Kidney (tissue), 14 donors: Measurements from ENCODE around the gene KIF6. TPM values are rescaled to one million over a fixed set of nuclear protein-coding genes. Genes with fewer than 3 reads are reported as not detected.

Experiments used
- DNase-seq, 5 donors: peaks; one replicate each; pipeline ENCODE4 v3.0.0-alpha.2; 2013 to 2020
- FAIRE-seq: peaks from 2 replicates; lab custom pipeline; 2012; peaks lifted over from hg19 to GRCh38; lab: Jason Lieb, UNC
- H3K27ac ChIP-seq, 2 donors: one replicate each; pipeline ENCODE4 v1.7.0; 2013; ENCODE audit warnings: low read depth in 2 of 2, low read length in 2 of 2, inconsistent platforms in 1 of 2
- H3K27me3 ChIP-seq: one replicate; pipeline ENCODE4 v1.7.1; 2013; ENCODE audit warnings: low read length, inconsistent platforms; ENCODE audit not compliant: control insufficient read depth, insufficient read depth
- H3K36me3 ChIP-seq, 3 donors: one replicate each; pipeline versions ENCODE4 v1.7.0 to v1.7.1; 2013; ENCODE audit warnings: low read length in 3 of 3, control low read depth in 1 of 3, inconsistent platforms in 1 of 3; ENCODE audit not compliant: insufficient read depth in 3 of 3, control insufficient read depth in 2 of 3
- H3K4me1 ChIP-seq, 3 donors: one replicate each; pipeline versions ENCODE4 v1.7.0 to v1.7.1; 2013; ENCODE audit warnings: low read length in 3 of 3, inconsistent platforms in 1 of 3, low read depth in 1 of 3; ENCODE audit not compliant: control insufficient read depth in 2 of 3, insufficient read depth in 2 of 3
- H3K4me3 ChIP-seq, 3 donors: one replicate each; pipeline versions ENCODE4 v1.7.0 to v1.8.1; 2013; ENCODE audit warnings: low read length in 3 of 3, control low read depth in 1 of 3, inconsistent platforms in 1 of 3
- H3K9ac ChIP-seq, 3 donors: one replicate each; pipeline versions ENCODE4 v1.7.0 to v1.7.1; 2013; ENCODE audit warnings: low read length in 3 of 3, control low read depth in 1 of 3, inconsistent platforms in 1 of 3
- H3K9me3 ChIP-seq, 3 donors: one replicate each; pipeline versions ENCODE4 v1.7.0 to v1.7.1; 2013; ENCODE audit warnings: low read length in 3 of 3, control low read depth in 1 of 3, inconsistent platforms in 1 of 3; ENCODE audit not compliant: control insufficient read depth in 2 of 3, insufficient read depth in 1 of 3
- intact Hi-C: fragments of 100-400 bp; cut with DNase I; formaldehyde crosslinking; loops from one replicate; pipeline ENCODE4 v1.11.1; 2022
- polyA plus RNA-seq: library from polyadenylated mRNA; stranded (reverse); fragments of 350-450 nt; fragmentation: Illumina TruSeq; extraction: RNeasy Lipid Tissue Mini Kit (QIAGEN cat#74804); gene quantifications from one replicate; pipeline ENCODE4 v1.2.3, GENCODE V29; 2014; ENCODE audit warnings: low read depth, low replicate concordance; ENCODE audit not compliant: insufficient read depth
- total RNA-seq: library from RNA; stranded (reverse); fragmentation: NEBNext Ultra II Directional; extraction: Animal tissue kit (Norgen Biotek cat#: 25700); gene quantifications from one replicate; pipeline ENCODE4 v1.2.1, GENCODE V29; 2021
- TF ChIP-seq, protein P1 (sequence below): IDR thresholded peaks from 3 replicates; pipeline ENCODE4 v1.5.1; 2012; ENCODE audit warnings: mild to moderate bottlenecking, moderate library complexity, borderline replicate concordance; ENCODE audit not compliant: insufficient read depth; ENCODE audit errors: extremely low read depth
- donor health status: control.
- donor health status: control.
- donor health status: control.
- donor health status: control.
- donor health status: control.
- donor health status: DM: yes; HTN: yes; CAD: no.
- donor health status: Normal renal cell carcinoma (clear cell type).

Gene KIF6
- total and polyA plus RNA-seq, 2 donors from 2014 or later: 1.7 to 2.9 TPM

DNA sequence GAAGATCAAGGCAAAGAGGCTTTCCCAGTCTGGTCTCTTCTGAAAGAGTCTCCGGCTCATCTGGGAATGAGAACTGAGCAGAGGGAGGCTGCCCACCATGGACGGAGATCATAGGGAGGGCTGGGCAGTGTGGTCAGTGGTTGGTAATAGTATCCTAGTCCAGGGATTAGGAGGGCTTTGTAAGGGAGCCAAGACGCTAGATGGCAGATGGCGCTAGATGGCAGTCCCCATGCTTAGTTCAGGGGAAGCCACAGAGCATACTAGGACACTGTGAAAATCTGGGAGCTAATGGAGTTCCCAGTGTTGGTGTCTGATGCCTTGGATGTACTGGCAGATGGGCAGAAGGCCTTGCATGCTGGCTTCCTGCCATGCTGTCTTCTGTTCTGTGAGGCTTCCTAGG lies 45.2 kb upstream of the KIF6 start:
- no peak overlapping the region for H3K9ac ChIP-seq
- no peak for FAIRE-seq

GRCh38 chr6:39769012-39769411 lies 43.8 kb upstream of the KIF6 start:
- no peaks in the 10 kb centered on the region for H3K4me1 ChIP-seq
- TF ChIP-seq, protein P1, sequence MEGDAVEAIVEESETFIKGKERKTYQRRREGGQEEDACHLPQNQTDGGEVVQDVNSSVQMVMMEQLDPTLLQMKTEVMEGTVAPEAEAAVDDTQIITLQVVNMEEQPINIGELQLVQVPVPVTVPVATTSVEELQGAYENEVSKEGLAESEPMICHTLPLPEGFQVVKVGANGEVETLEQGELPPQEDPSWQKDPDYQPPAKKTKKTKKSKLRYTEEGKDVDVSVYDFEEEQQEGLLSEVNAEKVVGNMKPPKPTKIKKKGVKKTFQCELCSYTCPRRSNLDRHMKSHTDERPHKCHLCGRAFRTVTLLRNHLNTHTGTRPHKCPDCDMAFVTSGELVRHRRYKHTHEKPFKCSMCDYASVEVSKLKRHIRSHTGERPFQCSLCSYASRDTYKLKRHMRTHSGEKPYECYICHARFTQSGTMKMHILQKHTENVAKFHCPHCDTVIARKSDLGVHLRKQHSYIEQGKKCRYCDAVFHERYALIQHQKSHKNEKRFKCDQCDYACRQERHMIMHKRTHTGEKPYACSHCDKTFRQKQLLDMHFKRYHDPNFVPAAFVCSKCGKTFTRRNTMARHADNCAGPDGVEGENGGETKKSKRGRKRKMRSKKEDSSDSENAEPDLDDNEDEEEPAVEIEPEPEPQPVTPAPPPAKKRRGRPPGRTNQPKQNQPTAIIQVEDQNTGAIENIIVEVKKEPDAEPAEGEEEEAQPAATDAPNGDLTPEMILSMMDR: no peak
- H3K4me3 ChIP-seq: no peak overlapping the region
- no peak overlapping the region for H3K9ac ChIP-seq
- H3K27ac ChIP-seq: no peak overlapping the region
- H3K9me3 ChIP-seq: no peaks in the 10 kb centered on the region
- H3K27me3 ChIP-seq: no peaks in the 10 kb centered on the region
- H3K36me3 ChIP-seq: no peaks in the 10 kb centered on the region
- intact Hi-C loops: no loop called here
- DNase-seq (peak in 1 of 5 donors; percentile 14), FAIRE-seq (no peak)

More for the DNA sequence above, 45.2 kb upstream of the KIF6 start:
- TF ChIP-seq, protein P1: no peak
- H3K27me3 ChIP-seq: no peaks in the 10 kb centered on the region
- no peak overlapping the region for H3K27ac ChIP-seq
- intact Hi-C loops: no loop called here
- H3K36me3 ChIP-seq: no peaks in the 10 kb centered on the region
- no peaks in the 10 kb centered on the region for H3K9me3 ChIP-seq
- no peaks in the 10 kb centered on the region for H3K4me1 ChIP-seq
- DNase-seq: no peak
- no peak overlapping the region for H3K4me3 ChIP-seq

DNA sequence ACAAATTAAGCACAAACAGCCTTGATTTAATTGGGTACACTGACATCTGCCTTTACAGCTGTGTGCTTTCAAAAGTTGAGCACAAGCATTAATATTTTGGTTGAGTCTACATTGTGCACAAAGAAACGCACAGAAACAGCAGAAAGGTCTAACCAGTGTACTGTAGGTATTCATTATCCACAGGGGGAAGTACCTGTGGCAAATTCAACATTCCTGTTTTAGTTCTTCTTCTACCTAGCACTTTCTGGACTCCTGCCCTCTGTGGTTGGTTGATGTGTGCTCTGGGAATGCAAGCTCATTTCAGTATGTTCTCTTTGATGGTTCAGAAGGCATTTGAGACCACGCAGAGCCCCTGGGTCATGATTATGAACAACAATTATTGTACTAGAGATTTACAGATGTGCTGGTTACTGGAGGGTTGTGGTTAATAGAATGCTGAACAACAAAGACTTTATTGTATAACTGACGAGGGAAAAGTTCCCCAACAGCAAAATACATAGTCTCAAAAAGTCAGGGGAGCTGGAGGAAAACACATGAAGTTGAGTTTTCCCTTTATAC lies 40.4 kb upstream of the KIF6 start:
- DNase-seq (peak in 2 of 5 donors; percentile 6 to 9), FAIRE-seq (no peak)
- Histone ChIP-seq H3K27me3 (no peaks in the 10 kb centered on the region), H3K4me3 (no peak overlapping the region), H3K4me1 (no peaks in the 10 kb centered on the region), H3K9me3 (no peaks in the 10 kb centered on the region), H3K36me3 (no peaks in the 10 kb centered on the region), H3K9ac (no peak overlapping the region), H3K27ac (no peak overlapping the region)
- TF ChIP-seq, protein P1: no peak
- intact Hi-C loops: no loop called here
